ENCODE measurements around the gene KRTAP2-3.
"Not testable (repeated sequence)": the region's sequence is repeated elsewhere in the genome, so short reads cannot be mapped to it uniquely, and the experiment has no call there.

KRTAP2-3 gene

GRCh38 chr17:41037853-41038350, 22.0 kb downstream of the KRTAP2-3 start:
- no peak for DNase-seq (ENCODE audit: insufficient read length, low spot score)
- no peak for FAIRE-seq

GRCh38 chr17:41034346-41034935, 25.5 kb downstream of the KRTAP2-3 start, which contains the start of gene KRTAP1-3:
TSS of gene KRTAP1-3 (minus strand) at chr17:41034874. CDS start at chr17:41034821, 53 bp downstream.
- not testable (repeated sequence) for DNase-seq (ENCODE audit: insufficient read length, low spot score); FAIRE-seq

GRCh38 chr17:41029633-41030245, 30.2 kb downstream of the KRTAP2-3 start, which contains the start of gene KRTAP1-4:
TSS of gene KRTAP1-4 (minus strand) at chr17:41030195. CDS start at chr17:41030078, 117 bp downstream.
- no peak for FAIRE-seq
- DNase-seq (ENCODE audit: insufficient read length, low spot score), result no peak

GRCh38 chr17:41026715-41027471, 33.0 kb downstream of the KRTAP2-3 start, which contains the start of gene KRTAP1-5:
TSS of gene KRTAP1-5 (minus strand) at chr17:41027208. CDS start at chr17:41027155, 53 bp downstream.
- FAIRE-seq, result no peak
- DNase-seq (ENCODE audit: insufficient read length, low spot score), result no peak

DNA sequence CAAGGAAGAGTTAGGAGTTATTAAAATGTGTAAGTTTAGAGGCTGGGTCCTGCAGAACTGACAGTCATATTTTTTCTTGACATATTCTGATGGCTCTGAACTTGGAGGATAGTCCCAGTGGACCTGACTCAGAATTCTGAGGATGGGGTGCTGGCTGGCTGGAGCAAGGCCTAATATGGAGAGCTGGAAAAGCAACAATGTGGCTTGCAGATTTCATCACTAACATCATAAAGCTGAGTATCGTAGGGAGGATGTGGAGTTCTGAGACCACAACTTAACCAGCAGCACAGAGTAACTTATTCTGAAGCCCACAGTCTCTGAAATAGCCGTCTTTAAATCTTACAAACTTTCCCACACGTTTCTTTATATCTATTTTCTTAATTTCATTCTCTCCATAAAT, 35.2 kb downstream of the KRTAP2-3 start:
- FAIRE-seq, result no peak
- no peak for DNase-seq (ENCODE audit: insufficient read length, low spot score)

DNA sequence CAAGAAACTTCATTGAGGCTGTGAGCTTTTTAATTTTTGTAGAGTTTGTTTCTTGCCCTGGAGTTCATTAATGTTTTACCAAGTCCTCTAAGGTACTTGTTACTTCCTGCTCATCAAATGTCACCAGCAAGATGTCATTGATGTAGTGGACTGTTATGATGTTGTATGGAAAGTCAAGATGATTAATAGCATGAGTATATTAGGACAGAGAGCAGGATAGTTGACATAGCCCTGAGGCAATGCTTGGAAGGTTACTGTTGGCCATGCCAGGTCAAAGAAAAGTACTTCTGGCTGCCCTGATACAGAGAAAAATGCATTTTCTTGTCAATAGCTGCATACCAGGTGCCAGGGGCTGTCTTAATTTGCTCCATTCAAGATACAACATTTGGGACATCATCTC, 39.6 kb downstream of the KRTAP2-3 start:
- DNase-seq (ENCODE audit: insufficient read length, low spot score) (no peak), FAIRE-seq (no peak)

- FAIRE-seq (no peak), DNase-seq (ENCODE audit: insufficient read length, low spot score) (no peak)
Measured at GRCh38 chr17:41019415-41019814, 40.5 kb downstream of the KRTAP2-3 start.

- DNase-seq (ENCODE audit: insufficient read length, low spot score) (no peak), FAIRE-seq (no peak)
Measured at GRCh38 chr17:41018541-41018940, 41.4 kb downstream of the KRTAP2-3 start.

- FAIRE-seq (no peak), DNase-seq (ENCODE audit: insufficient read length, low spot score) (no peak)
Measured at GRCh38 chr17:41016578-41017215, 43.2 kb downstream of the KRTAP2-3 start.

DNA sequence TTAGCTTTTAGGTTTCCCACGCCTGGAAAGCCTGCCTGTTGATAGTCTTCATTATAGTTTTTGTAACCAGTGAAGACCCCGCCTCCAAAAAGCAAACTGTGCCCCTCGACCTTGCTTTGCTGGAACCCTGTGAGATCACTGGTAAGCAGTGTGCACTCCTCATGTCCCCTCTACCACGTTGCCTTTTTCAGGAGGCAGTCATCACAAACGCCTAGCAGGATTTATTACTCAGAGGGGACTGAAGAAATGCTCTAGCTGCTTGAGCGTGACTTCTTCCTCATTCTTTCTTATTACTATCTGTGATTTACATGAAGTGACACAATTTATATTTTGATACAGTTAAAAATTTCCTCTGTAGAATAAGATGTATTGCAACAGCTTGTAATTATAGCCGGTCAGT, 44.5 kb downstream of the KRTAP2-3 start:
- DNase-seq (ENCODE audit: insufficient read length, low spot score) (no peak), FAIRE-seq (no peak)

DNA sequence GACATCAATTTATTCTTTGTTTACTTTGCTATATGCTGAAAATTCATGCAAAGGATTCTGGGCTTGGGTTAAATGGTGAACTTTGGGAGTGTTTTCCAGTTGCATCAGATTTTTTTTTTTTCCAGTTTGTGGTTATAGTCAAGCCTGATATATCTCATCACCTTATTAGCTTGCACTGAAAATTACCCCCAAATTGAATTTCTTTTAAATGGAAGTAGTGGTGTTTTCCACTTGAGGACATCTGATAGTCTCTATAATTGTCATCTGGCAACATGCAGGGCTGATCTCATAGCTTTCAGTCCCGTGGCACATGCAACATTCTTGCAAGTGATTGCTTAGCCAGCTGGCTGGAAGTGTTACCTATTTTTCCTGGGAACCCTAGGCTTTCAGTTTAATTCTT, 46.3 kb downstream of the KRTAP2-3 start:
- FAIRE-seq (no peak), DNase-seq (ENCODE audit: insufficient read length, low spot score) (no peak)

DNA sequence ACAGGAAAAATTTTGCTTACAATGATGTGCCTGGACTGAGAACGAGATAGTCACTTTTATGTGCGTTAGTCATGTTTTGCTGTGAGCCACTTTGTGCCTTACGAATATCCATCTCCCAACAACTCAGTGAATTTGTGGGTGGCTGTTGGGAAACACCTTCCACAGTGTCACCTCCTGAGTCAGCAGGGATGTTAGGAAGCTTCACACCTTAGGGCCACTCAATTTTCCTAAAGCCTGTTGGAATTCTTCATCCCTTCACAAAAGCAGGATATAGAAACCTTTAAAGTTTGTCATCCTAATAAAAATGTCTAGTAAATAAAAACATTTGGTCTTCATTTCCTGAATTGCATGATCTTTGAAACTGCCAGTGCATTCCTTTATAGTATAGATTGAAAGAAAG, 46.7 kb downstream of the KRTAP2-3 start:
- DNase-seq (ENCODE audit: insufficient read length, low spot score), result no peak

GRCh38 chr17:41012326-41013120, 47.4 kb downstream of the KRTAP2-3 start:
- FAIRE-seq (no peak), DNase-seq (ENCODE audit: insufficient read length, low spot score) (no peak)

More for the DNA sequence above, 46.7 kb downstream of the KRTAP2-3 start:
- no peak for FAIRE-seq

- no peak for DNase-seq (ENCODE audit: insufficient read length, low spot score)
- no peak for FAIRE-seq
Measured at GRCh38 chr17:41010441-41010840, 49.5 kb downstream of the KRTAP2-3 start.

GRCh38 chr17:41009936-41010335, 50.0 kb downstream of the KRTAP2-3 start:
- DNase-seq (ENCODE audit: insufficient read length, low spot score) (no peak), FAIRE-seq (no peak)

DNA sequence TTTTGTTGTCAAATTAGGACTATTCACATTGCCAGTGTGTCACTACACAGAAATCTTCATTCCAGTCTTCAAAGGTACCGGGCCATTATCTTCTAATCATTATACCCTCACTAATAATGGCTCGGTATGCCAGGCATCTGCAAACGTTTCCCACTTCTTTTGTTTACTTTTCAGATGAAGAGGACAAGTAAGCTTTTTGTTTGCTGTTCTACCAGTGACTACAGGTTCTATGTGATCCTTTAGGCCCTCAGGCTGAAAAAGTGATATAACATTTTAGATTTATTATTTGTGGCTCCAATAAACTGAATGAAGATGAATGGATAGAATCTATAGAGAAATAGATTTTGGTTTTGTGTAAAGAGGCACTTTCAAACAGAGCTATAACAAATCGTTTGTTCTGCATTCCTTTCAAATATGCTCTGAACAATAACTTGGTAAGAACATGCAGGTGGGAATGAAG, 50.6 kb downstream of the KRTAP2-3 start:
- no peak for DNase-seq (ENCODE audit: insufficient read length, low spot score)
- FAIRE-seq, result no peak
